Left ventricle myocardium inferior (tissue), 1 donor: ENCODE measurements around the gene RAP1GAP2. TPM values are rescaled to one million over a fixed set of nuclear protein-coding genes. Genes with fewer than 3 reads are reported as not detected.

Experiments used
- DNase-seq: peaks from one replicate; pipeline ENCODE4 v3.0.0-alpha.2; 2020
- H3K27ac ChIP-seq: fragments of 200-600 bp; replicated peaks from 2 replicates; pipeline ENCODE4 v1.8.0; 2021
- H3K27me3 ChIP-seq: fragments of 200-600 bp; 2 replicates; pipeline ENCODE4 v1.8.0; 2021; ENCODE audit warnings: low read depth
- H3K36me3 ChIP-seq: fragments of 200-600 bp; 2 replicates; pipeline ENCODE4 v1.8.0; 2021
- H3K4me1 ChIP-seq: fragments of 200-600 bp; 2 replicates; pipeline ENCODE4 v1.8.0; 2021
- H3K4me3 ChIP-seq: fragments of 200-600 bp; 2 replicates; pipeline ENCODE4 v1.8.0; 2021; ENCODE audit warnings: mild to moderate bottlenecking, moderate library complexity
- H3K9me3 ChIP-seq: fragments of 200-600 bp; replicated peaks from 2 replicates; pipeline ENCODE4 v1.8.0; 2021
- intact Hi-C: fragments of 100-400 bp; cut with micrococcal nuclease; formaldehyde crosslinking; loops from one replicate; pipeline ENCODE4 v1.11.0; 2022
- total RNA-seq: library from RNA; stranded (reverse); fragmentation: NEBNext Ultra II Directional; extraction: Animal tissue kit (Norgen Biotek cat#: 25700); gene quantifications from one replicate; pipeline ENCODE4 v1.2.1, GENCODE V29; 2021
- TF ChIP-seq, protein P1 (sequence below): fragments of 200-600 bp; IDR thresholded peaks from 2 replicates; pipeline ENCODE4 v1.8.0; 2021; ENCODE audit warnings: antibody characterized with exemption, mild to moderate bottlenecking, borderline replicate concordance
- donor health status: DM: no; HTN: yes; CAD: no; lungs with severe emphysema.

Gene RAP1GAP2
- total RNA-seq, 1 donor from 2014 or later: 63.8 TPM

- Histone ChIP-seq H3K9me3 (no peaks in the 10 kb centered on the region), H3K36me3 (no peaks in the 10 kb centered on the region), H3K4me3 (no peak overlapping the region), H3K4me1 (peaks cover 59% of the 10 kb centered on the region), H3K27ac (peak overlapping the region; percentile 85), H3K27me3 (no peaks in the 10 kb centered on the region)
- DNase-seq: peak; percentile 78
- TF ChIP-seq, protein P1, sequence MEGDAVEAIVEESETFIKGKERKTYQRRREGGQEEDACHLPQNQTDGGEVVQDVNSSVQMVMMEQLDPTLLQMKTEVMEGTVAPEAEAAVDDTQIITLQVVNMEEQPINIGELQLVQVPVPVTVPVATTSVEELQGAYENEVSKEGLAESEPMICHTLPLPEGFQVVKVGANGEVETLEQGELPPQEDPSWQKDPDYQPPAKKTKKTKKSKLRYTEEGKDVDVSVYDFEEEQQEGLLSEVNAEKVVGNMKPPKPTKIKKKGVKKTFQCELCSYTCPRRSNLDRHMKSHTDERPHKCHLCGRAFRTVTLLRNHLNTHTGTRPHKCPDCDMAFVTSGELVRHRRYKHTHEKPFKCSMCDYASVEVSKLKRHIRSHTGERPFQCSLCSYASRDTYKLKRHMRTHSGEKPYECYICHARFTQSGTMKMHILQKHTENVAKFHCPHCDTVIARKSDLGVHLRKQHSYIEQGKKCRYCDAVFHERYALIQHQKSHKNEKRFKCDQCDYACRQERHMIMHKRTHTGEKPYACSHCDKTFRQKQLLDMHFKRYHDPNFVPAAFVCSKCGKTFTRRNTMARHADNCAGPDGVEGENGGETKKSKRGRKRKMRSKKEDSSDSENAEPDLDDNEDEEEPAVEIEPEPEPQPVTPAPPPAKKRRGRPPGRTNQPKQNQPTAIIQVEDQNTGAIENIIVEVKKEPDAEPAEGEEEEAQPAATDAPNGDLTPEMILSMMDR: no peak
- intact Hi-C loops: no loop called here
Observed at GRCh38 chr17:2905269-2905668, 109.0 kb downstream of the RAP1GAP2 start.

DNA sequence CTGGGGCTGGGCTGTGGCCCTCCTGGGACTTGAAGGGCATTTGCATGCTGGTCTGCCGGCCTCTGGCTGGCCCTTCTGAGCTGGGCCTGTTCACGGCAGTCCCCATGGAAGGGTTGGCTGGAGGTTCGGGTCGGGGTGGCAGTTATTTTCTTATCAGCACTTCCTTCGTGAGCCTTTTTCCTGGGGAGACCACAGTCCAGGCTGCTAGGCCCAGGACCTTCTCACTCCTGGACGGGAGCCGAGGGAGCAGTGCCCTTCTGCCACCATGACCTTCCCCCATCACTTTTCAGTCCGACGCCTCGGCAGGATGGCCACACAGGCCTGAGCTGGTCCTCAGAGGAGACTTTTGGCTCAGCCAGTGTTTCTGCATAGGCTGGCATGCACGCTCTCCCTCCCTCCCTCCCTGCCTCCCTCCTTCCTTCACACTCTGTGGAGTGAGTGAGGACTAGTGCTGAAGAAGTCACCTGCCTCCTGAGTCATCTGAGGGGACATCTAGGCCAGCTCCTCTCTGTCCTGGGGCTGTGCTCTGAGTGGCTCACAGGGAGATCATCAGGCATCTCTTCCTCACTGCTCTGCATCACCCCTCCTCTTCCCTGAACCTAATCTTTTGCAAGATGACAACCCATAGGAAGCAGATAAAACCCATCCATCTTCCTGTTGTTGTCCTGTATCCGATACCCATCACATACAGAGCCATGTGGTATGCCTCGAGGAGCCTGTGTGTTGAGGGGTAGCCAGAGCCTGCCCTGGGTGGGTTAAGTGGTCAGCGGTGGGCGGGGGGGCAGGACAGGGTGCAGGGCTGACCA, 109.7 kb downstream of the RAP1GAP2 start:
- intact Hi-C loops: no loop called here
- no peak for DNase-seq
- H3K27me3 ChIP-seq: no peaks in the 10 kb centered on the region
- H3K36me3 ChIP-seq: no peaks in the 10 kb centered on the region
- TF ChIP-seq, protein P1: no peak
- H3K4me1 ChIP-seq: peaks cover 62% of the 10 kb centered on the region
- no peaks in the 10 kb centered on the region for H3K9me3 ChIP-seq
- H3K27ac ChIP-seq: peak overlapping the region; percentile 85
- no peak overlapping the region for H3K4me3 ChIP-seq

GRCh38 chr17:2906901-2907300, 110.7 kb downstream of the RAP1GAP2 start:
- H3K4me1 ChIP-seq: peaks cover 64% of the 10 kb centered on the region

GRCh38 chr17:2909175-2909845, 113.1 kb downstream of the RAP1GAP2 start:
- H3K27ac ChIP-seq: no peak overlapping the region

More at GRCh38 chr17:2906901-2907300, 110.7 kb downstream of the RAP1GAP2 start:
- no peak overlapping the region for H3K27ac ChIP-seq
- TF ChIP-seq, protein P1: no peak
- H3K36me3 ChIP-seq: no peaks in the 10 kb centered on the region
- no peaks in the 10 kb centered on the region for H3K9me3 ChIP-seq
- intact Hi-C loops: no loop called here
- no peaks in the 10 kb centered on the region for H3K27me3 ChIP-seq
- no peak for DNase-seq
- H3K4me3 ChIP-seq: no peak overlapping the region

DNA sequence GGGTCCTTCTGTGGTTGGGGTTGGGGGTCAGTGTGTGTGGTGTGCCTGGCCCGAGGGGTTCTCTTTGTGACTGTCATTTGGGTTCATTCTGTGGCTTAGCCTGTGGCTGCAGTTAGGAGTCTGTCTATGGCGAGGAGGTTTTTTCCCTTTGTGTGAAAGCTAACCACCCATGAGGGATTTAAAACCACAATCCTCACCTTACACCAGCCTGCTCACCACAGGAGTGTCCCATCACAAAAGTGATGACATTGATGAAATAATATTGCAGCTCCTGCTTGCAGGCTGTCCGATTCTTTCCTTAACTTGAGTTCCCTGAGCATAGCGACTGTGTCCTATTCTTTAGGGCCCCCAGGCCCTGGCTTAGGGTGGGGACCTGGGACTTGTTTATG, 113.6 kb downstream of the RAP1GAP2 start:
- H3K36me3 ChIP-seq: no peaks in the 10 kb centered on the region
- no peak overlapping the region for H3K27ac ChIP-seq
- no peaks in the 10 kb centered on the region for H3K9me3 ChIP-seq
- DNase-seq: no peak
- TF ChIP-seq, protein P1: no peak
- intact Hi-C loops: no loop called here
- peaks cover 39% of the 10 kb centered on the region for H3K4me1 ChIP-seq
- H3K4me3 ChIP-seq: no peak overlapping the region
- H3K27me3 ChIP-seq: no peaks in the 10 kb centered on the region

More at GRCh38 chr17:2909175-2909845, 113.1 kb downstream of the RAP1GAP2 start:
- intact Hi-C loops: no loop called here
- Histone ChIP-seq H3K4me1 (peaks cover 43% of the 10 kb centered on the region), H3K9me3 (no peaks in the 10 kb centered on the region), H3K27me3 (no peaks in the 10 kb centered on the region), H3K4me3 (no peak overlapping the region), H3K36me3 (no peaks in the 10 kb centered on the region)
- TF ChIP-seq, protein P1: no peak
- DNase-seq: no peak
